K562 (cell line): ENCODE measurements around the gene TJAP1. TPM values are rescaled to one million over a fixed set of nuclear protein-coding genes. Genes with fewer than 3 reads are reported as not detected.

Experiments
- CHCHD3 ChIP-seq: fragments of 250-450 bp; sonication (Bioruptor Pico); IDR thresholded peaks from 2 replicates; pipeline ENCODE4 v2.1.2; 2022; ENCODE audit warnings: mild to moderate bottlenecking
- COPS2 ChIP-seq: fragments of 450-650 bp; conservative IDR thresholded peaks from 2 replicates; pipeline ENCODE4 v1.6.1; 2016; ENCODE audit warnings: mild to moderate bottlenecking, moderate library complexity
- CREB3L1 ChIP-seq: fragments of 450-650 bp; IDR thresholded peaks from 2 replicates; pipeline ENCODE4 v1.6.1; 2014; ENCODE audit warnings: low read depth, mild to moderate bottlenecking, moderate library complexity, borderline replicate concordance
- MGA ChIP-seq: fragments of 450-650 bp; IDR thresholded peaks from 2 replicates; pipeline ENCODE4 v1.6.1; 2016; ENCODE audit warnings: mild to moderate bottlenecking, moderate library complexity
- MITF ChIP-seq: IDR thresholded peaks from 2 replicates; pipeline ENCODE4 v1.6.1; 2014; ENCODE audit warnings: antibody characterized with exemption
- NFXL1 ChIP-seq: fragments of 450-650 bp; formaldehyde crosslinking; IDR thresholded peaks from 2 replicates; pipeline ENCODE4 v1.4.0; 2021; ENCODE audit warnings: mild to moderate bottlenecking
- RBM15 ChIP-seq: fragments of 200-400 bp; formaldehyde crosslinking; IDR thresholded peaks from 2 replicates; pipeline ENCODE4 v1.6.1; 2018; ENCODE audit warnings: mild to moderate bottlenecking, low read length, moderate library complexity; ENCODE audit not compliant: insufficient read depth
- SREBF2 ChIP-seq: sonication (generic); formaldehyde crosslinking; IDR thresholded peaks from 2 replicates; pipeline ENCODE4 v1.4.0; 2020; ENCODE audit warnings: mild to moderate bottlenecking, missing genetic modification reagents
- XRCC3 ChIP-seq: fragments of 450-650 bp; IDR thresholded peaks from 2 replicates; pipeline ENCODE4 v1.6.1; 2017; ENCODE audit warnings: mild to moderate bottlenecking, moderate library complexity
- ZNF134 ChIP-seq: fragments of 250-450 bp; sonication (Bioruptor Pico); conservative IDR thresholded peaks from 2 replicates; pipeline ENCODE4 v1.4.0; 2020
- ZNF184 ChIP-seq: sonication (generic); formaldehyde crosslinking; IDR thresholded peaks from 2 replicates; pipeline ENCODE4 v1.5.0; 2020; ENCODE audit warnings: missing genetic modification reagents
- polyA plus RNA-seq, 8 experiments: library from polyadenylated mRNA; depleted of rRNA in 4 of 8; stranded (reverse) in 5 of 8; unstranded in 3 of 8; fragments of >200 nt; fragmentation: Nextera tagmentation in 2 of 8; fragmentation: Illumina TruSeq in 1 of 8; extraction: Ambion mirVana in 2 of 8; extraction: Trizol in 1 of 8; gene quantifications; 2 replicates each; pipeline versions ENCODE4 v1.2.1 to v1.2.3, GENCODE V29; 2011 to 2014; ENCODE audit warnings: inconsistent platforms in 1 of 8, missing spikeins in 1 of 8
- total RNA-seq, 7 experiments: library from RNA; depleted of rRNA in 6 of 7; stranded (reverse); fragments of >200 nt in 6 of 7; fragmentation: Illumina TruSeq in 2 of 7; extraction: Trizol in 2 of 7; gene quantifications; 2 replicates each; pipeline versions ENCODE4 v1.2.1 to v1.2.3, GENCODE V29; 2011 to 2021; ENCODE audit warnings: low replicate concordance in 1 of 7

The TJAP1 gene
- total and polyA plus RNA-seq, 9 of the 15 experiments (the other 6 are each of a cell fraction or from before 2014, with no cell fraction given), result 0.06 to 35.8 (median 16.2) TPM

GRCh38 chr6:43477235-43478007, at the start of gene TJAP1 (continued):
- no peak for TF ChIP-seq MGA
- TF ChIP-seq CREB3L1, result no peak
- TF ChIP-seq COPS2, result no peak
- no peak for TF ChIP-seq ZNF184
- no peak for TF ChIP-seq SREBF2 (CRISPR knock-in tag)
- 0 out of 2 replicates have a peak, but pooled peaks have one; percentile 34 for TF ChIP-seq ZNF134 (CRISPR knock-in tag)
- TF ChIP-seq RBM15, result no peak
- no peak for TF ChIP-seq NFXL1 (CRISPR knock-in tag)
- TF ChIP-seq MITF, result no peak
- TF ChIP-seq CHCHD3 (CRISPR knock-in tag), result no peak
- no peak for TF ChIP-seq XRCC3
